Esophagus squamous epithelium (tissue), 4 donors: ENCODE results near the gene CCDC88C.

Experiments used
- CTCF ChIP-seq, 6 experiments: fragments of 450-650 bp in 4 of 6; fragments of 200-600 bp in 2 of 6; sonication (generic) in 2 of 6; IDR thresholded peaks; one replicate each; pipeline ENCODE4 v1.5.1; 2016 to 2019; ENCODE audit warnings: antibody characterized with exemption in 6 of 6, mild to moderate bottlenecking in 4 of 6, moderate library complexity in 4 of 6
- POLR2A ChIP-seq, 4 donors: fragments of 450-650 bp; IDR thresholded peaks; one replicate each; pipeline ENCODE4 v1.6.1; 2017; ENCODE audit warnings: antibody characterized with exemption in 4 of 4, mild to moderate bottlenecking in 4 of 4, moderate library complexity in 3 of 4

DNA sequence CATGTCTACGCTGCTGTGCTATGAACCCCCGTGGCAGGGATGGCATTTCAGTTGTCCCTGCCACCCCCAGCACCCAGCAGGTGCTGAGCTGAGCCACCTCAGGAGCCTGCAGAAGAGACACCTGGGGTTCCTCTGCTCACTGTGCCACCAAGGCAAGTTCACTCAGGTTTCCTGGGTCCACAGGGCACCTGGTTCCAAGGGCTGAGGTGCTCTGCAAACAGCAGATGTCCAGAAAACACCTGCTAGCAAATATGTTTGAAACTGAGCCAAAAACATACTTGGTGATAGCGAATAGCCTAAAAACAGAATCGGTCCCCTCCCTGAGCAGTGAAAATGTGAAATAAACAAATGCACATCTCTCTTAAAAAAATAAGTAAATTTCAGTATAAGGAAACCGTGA is 137.5 kb downstream of the CCDC88C start:
- TF ChIP-seq CTCF (IDR thresholded peaks at IDR 0.05) (no peak), POLR2A (IDR thresholded peaks at IDR 0.05) (no peak)
